Loucy (cell line): ENCODE measurements around the gene NPIPA5.
"Not testable (repeated sequence)": the region's sequence is repeated elsewhere in the genome, so short reads cannot be mapped to it uniquely, and the experiment has no call there.

Experiments used
- EZH2phosphoT487 ChIP-seq: fragments of 200-600 bp; IDR thresholded peaks from 2 replicates; pipeline ENCODE4 v1.6.1; 2018; ENCODE audit warnings: antibody characterized with exemption, mild to moderate bottlenecking, moderate library complexity, borderline replicate concordance
- TF ChIP-seq, protein P1 (sequence below): fragments of 200-600 bp; sonication (generic); conservative IDR thresholded peaks from 2 replicates; pipeline ENCODE4 v1.5.1; 2014; ENCODE audit warnings: mild to moderate bottlenecking, antibody characterized with exemption, low read length

DNA sequence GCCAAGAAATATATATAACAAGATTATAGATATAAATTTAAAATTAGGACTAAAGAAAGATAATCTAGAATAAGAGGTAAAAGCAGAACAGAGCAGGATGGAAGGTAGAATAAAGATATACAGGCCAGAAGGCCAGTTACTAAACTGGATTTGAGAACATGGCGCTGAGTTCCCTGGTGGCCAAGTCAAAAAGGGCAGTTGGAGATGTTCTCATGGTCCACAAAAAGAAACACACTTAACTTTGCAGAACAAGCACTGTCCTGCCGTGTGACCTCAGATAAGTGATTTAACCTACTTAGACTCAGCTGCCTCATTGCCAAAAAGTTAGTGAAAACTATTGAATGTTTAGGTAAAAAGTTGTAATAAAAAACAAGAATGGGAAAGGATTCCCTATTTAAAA is 23.2 kb downstream of the NPIPA5 start:
- not testable (repeated sequence) for TF ChIP-seq EZH2phosphoT487
- TF ChIP-seq, protein P1, sequence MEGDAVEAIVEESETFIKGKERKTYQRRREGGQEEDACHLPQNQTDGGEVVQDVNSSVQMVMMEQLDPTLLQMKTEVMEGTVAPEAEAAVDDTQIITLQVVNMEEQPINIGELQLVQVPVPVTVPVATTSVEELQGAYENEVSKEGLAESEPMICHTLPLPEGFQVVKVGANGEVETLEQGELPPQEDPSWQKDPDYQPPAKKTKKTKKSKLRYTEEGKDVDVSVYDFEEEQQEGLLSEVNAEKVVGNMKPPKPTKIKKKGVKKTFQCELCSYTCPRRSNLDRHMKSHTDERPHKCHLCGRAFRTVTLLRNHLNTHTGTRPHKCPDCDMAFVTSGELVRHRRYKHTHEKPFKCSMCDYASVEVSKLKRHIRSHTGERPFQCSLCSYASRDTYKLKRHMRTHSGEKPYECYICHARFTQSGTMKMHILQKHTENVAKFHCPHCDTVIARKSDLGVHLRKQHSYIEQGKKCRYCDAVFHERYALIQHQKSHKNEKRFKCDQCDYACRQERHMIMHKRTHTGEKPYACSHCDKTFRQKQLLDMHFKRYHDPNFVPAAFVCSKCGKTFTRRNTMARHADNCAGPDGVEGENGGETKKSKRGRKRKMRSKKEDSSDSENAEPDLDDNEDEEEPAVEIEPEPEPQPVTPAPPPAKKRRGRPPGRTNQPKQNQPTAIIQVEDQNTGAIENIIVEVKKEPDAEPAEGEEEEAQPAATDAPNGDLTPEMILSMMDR = not testable (repeated sequence)
